HepG2 (cell line): Measurements from ENCODE around the gene LMAN2L. TPM values are rescaled to one million over a fixed set of nuclear protein-coding genes. Genes with fewer than 3 reads are reported as not detected.

Experiments
- HOXA3 ChIP-seq: sonication (generic); formaldehyde crosslinking; IDR thresholded peaks from 2 replicates; pipeline ENCODE4 v1.5.0; 2020; ENCODE audit warnings: missing genetic modification reagents
- HOXA5 ChIP-seq: sonication (generic); formaldehyde crosslinking; IDR thresholded peaks from 2 replicates; pipeline ENCODE4 v1.4.0; 2020; ENCODE audit warnings: missing genetic modification reagents
- KLF12 ChIP-seq: sonication (generic); formaldehyde crosslinking; IDR thresholded peaks from 2 replicates; pipeline ENCODE4 v1.4.0; 2020; ENCODE audit warnings: missing genetic modification reagents, borderline replicate concordance
- MEF2D ChIP-seq: sonication (generic); formaldehyde crosslinking; IDR thresholded peaks from 2 replicates; pipeline ENCODE4 v1.5.1; 2020; ENCODE audit warnings: mild to moderate bottlenecking, missing genetic modification reagents
- MYC ChIP-seq: sonication (generic); formaldehyde crosslinking; IDR thresholded peaks from 2 replicates; pipeline ENCODE4 v1.9.0; 2021; ENCODE audit warnings: missing genetic modification reagents, borderline replicate concordance
- NR2F2 ChIP-seq: IDR thresholded peaks from 2 replicates; pipeline ENCODE4 v1.6.1; 2012; ENCODE audit warnings: low read depth, inconsistent platforms, borderline replicate concordance
- PRPF4 ChIP-seq: fragments of 200-400 bp; formaldehyde crosslinking; IDR thresholded peaks from 2 replicates; pipeline ENCODE4 v1.6.1; 2016; ENCODE audit warnings: low read length, low read depth; ENCODE audit not compliant: poor library complexity, severe bottlenecking
- SMAD1 ChIP-seq: sonication (generic); formaldehyde crosslinking; IDR thresholded peaks from 2 replicates; pipeline ENCODE4 v1.4.0; 2020; ENCODE audit warnings: missing genetic modification reagents, low read depth, mild to moderate bottlenecking, borderline replicate concordance
- XBP1 ChIP-seq: sonication (generic); formaldehyde crosslinking; IDR thresholded peaks from 2 replicates; pipeline ENCODE4 v1.5.0; 2020; ENCODE audit warnings: missing genetic modification reagents
- ZBTB8A ChIP-seq: sonication (generic); formaldehyde crosslinking; IDR thresholded peaks from 2 replicates; pipeline ENCODE4 v1.4.0; 2020; ENCODE audit warnings: mild to moderate bottlenecking, low read depth, missing genetic modification reagents, borderline replicate concordance
- ZFAT ChIP-seq: sonication (generic); formaldehyde crosslinking; conservative IDR thresholded peaks from 2 replicates; pipeline ENCODE4 v1.8.1; 2023; ENCODE audit warnings: missing genetic modification reagents, inconsistent platforms
- ZNF101 ChIP-seq: sonication (generic); formaldehyde crosslinking; IDR thresholded peaks from 2 replicates; pipeline ENCODE4 v1.4.0; 2020; ENCODE audit warnings: mild to moderate bottlenecking, low read depth, missing genetic modification reagents, borderline replicate concordance
- ZNF180 ChIP-seq: sonication (generic); formaldehyde crosslinking; IDR thresholded peaks from 2 replicates; pipeline ENCODE4 v1.4.0; 2020; ENCODE audit warnings: low read depth, missing genetic modification reagents, borderline replicate concordance
- ZNF205 ChIP-seq: IDR thresholded peaks from 2 replicates; pipeline ENCODE4 v1.6.1; 2018; ENCODE audit warnings: missing biosample characterization, missing genetic modification reagents
- ZNF33A ChIP-seq: sonication (generic); formaldehyde crosslinking; IDR thresholded peaks from 2 replicates; pipeline ENCODE4 v1.5.1; 2020; ENCODE audit warnings: missing genetic modification reagents, mild to moderate bottlenecking, moderate library complexity, borderline replicate concordance
- ZNF350 ChIP-seq: sonication (generic); formaldehyde crosslinking; IDR thresholded peaks from 2 replicates; pipeline ENCODE4 v1.4.0; 2020; ENCODE audit warnings: mild to moderate bottlenecking, low read depth, missing genetic modification reagents, borderline replicate concordance
- ZNF543 ChIP-seq: sonication (generic); formaldehyde crosslinking; IDR thresholded peaks from 2 replicates; pipeline ENCODE4 v1.4.0; 2020; ENCODE audit warnings: mild to moderate bottlenecking, missing genetic modification reagents
- ZNF773 ChIP-seq: sonication (generic); formaldehyde crosslinking; IDR thresholded peaks from 2 replicates; pipeline ENCODE4 v1.4.0; 2020; ENCODE audit warnings: missing genetic modification reagents, borderline replicate concordance
- polyA plus RNA-seq, 8 experiments: library from polyadenylated mRNA; depleted of rRNA in 3 of 8; stranded (reverse) in 7 of 8; unstranded in 1 of 8; fragments of >200 nt; fragmentation: Illumina TruSeq in 4 of 8; extraction: Trizol in 4 of 8; gene quantifications; 2 replicates each; pipeline versions ENCODE4 v1.2.1 to v1.2.3, GENCODE V29; 2011 to 2016; ENCODE audit warnings: low read depth in 4 of 8, missing spikeins in 1 of 8, mixed read lengths in 1 of 8; ENCODE audit not compliant: insufficient read depth in 1 of 8
- total RNA-seq, 5 experiments: library from RNA; depleted of rRNA; stranded (reverse); fragments of >200 nt; fragmentation: Illumina TruSeq; extraction: Trizol; gene quantifications; 2 replicates each; pipeline ENCODE4 v1.2.3, GENCODE V29; 2016; ENCODE audit warnings: low read depth in 1 of 5
- TF ChIP-seq, protein P1 (sequence below): sonication (generic); formaldehyde crosslinking; IDR thresholded peaks from 2 replicates; pipeline ENCODE4 v1.4.0; 2020; ENCODE audit warnings: missing genetic modification reagents, mild to moderate bottlenecking, borderline replicate concordance
- TF ChIP-seq, protein P2 (sequence below): sonication (generic); formaldehyde crosslinking; IDR thresholded peaks from 2 replicates; pipeline ENCODE4 v1.5.1; 2020; ENCODE audit warnings: mild to moderate bottlenecking, missing genetic modification reagents, moderate library complexity
- TF ChIP-seq, protein P3 (sequence below): sonication (generic); formaldehyde crosslinking; IDR thresholded peaks from 2 replicates; pipeline ENCODE4 v1.4.0; 2020; ENCODE audit warnings: mild to moderate bottlenecking, missing genetic modification reagents
- TF ChIP-seq, protein P4 (sequence below): sonication (generic); formaldehyde crosslinking; IDR thresholded peaks from 2 replicates; pipeline ENCODE4 v1.8.1; 2023; ENCODE audit warnings: missing genetic modification reagents, inconsistent platforms, borderline replicate concordance

Gene LMAN2L
- total and polyA plus RNA-seq, 2 of the 13 experiments (the other 11 are each of a cell fraction or from before 2014, with no cell fraction given): 39.1 to 57.9 TPM

DNA sequence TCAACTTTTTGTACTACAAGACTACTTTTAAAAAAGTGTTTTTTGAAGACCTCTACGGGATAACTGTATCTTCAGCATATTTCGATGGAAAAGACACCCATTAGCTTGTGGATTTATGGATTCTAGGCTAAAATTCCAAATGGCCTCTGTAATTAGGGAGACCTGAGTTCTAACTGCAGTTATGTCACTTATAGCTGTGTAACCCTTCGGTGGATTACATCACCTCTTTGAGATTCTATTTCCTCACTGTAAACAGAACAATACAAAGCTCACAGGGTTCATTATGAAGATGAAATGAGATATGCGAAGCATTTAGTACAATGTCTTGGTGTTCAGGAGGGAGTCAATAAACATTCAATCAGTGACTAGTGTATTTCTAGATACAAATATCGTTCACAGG, 24.2 kb downstream of the LMAN2L start (continued):
- TF ChIP-seq, protein P1, sequence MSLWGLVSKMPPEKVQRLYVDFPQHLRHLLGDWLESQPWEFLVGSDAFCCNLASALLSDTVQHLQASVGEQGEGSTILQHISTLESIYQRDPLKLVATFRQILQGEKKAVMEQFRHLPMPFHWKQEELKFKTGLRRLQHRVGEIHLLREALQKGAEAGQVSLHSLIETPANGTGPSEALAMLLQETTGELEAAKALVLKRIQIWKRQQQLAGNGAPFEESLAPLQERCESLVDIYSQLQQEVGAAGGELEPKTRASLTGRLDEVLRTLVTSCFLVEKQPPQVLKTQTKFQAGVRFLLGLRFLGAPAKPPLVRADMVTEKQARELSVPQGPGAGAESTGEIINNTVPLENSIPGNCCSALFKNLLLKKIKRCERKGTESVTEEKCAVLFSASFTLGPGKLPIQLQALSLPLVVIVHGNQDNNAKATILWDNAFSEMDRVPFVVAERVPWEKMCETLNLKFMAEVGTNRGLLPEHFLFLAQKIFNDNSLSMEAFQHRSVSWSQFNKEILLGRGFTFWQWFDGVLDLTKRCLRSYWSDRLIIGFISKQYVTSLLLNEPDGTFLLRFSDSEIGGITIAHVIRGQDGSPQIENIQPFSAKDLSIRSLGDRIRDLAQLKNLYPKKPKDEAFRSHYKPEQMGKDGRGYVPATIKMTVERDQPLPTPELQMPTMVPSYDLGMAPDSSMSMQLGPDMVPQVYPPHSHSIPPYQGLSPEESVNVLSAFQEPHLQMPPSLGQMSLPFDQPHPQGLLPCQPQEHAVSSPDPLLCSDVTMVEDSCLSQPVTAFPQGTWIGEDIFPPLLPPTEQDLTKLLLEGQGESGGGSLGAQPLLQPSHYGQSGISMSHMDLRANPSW (CRISPR knock-in tag): no peak
- TF ChIP-seq, protein P2, sequence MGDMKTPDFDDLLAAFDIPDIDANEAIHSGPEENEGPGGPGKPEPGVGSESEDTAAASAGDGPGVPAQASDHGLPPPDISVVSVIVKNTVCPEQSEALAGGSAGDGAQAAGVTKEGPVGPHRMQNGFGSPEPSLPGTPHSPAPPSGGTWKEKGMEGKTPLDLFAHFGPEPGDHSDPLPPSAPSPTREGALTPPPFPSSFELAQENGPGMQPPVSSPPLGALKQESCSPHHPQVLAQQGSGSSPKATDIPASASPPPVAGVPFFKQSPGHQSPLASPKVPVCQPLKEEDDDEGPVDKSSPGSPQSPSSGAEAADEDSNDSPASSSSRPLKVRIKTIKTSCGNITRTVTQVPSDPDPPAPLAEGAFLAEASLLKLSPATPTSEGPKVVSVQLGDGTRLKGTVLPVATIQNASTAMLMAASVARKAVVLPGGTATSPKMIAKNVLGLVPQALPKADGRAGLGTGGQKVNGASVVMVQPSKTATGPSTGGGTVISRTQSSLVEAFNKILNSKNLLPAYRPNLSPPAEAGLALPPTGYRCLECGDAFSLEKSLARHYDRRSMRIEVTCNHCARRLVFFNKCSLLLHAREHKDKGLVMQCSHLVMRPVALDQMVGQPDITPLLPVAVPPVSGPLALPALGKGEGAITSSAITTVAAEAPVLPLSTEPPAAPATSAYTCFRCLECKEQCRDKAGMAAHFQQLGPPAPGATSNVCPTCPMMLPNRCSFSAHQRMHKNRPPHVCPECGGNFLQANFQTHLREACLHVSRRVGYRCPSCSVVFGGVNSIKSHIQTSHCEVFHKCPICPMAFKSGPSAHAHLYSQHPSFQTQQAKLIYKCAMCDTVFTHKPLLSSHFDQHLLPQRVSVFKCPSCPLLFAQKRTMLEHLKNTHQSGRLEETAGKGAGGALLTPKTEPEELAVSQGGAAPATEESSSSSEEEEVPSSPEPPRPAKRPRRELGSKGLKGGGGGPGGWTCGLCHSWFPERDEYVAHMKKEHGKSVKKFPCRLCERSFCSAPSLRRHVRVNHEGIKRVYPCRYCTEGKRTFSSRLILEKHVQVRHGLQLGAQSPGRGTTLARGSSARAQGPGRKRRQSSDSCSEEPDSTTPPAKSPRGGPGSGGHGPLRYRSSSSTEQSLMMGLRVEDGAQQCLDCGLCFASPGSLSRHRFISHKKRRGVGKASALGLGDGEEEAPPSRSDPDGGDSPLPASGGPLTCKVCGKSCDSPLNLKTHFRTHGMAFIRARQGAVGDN (CRISPR knock-in tag): no peak
- TF ChIP-seq ZNF773 (CRISPR knock-in tag) (no peak), ZNF350 (CRISPR knock-in tag) (no peak), SMAD1 (no peak), PRPF4 (no peak), MEF2D (CRISPR knock-in tag) (no peak), ZNF101 (CRISPR knock-in tag) (no peak), ZNF33A (CRISPR knock-in tag) (no peak), ZNF543 (CRISPR knock-in tag) (no peak), HOXA5 (CRISPR knock-in tag) (0 out of 2 replicates have a peak, but pooled peaks have one; percentile 53), KLF12 (CRISPR knock-in tag) (no peak), XBP1 (CRISPR knock-in tag) (no peak), MYC (CRISPR knock-in tag) (no peak), ZNF180 (CRISPR knock-in tag) (no peak), NR2F2 (no peak), ZBTB8A (no peak), ZNF205 (CRISPR knock-in tag) (no peak), ZFAT (no peak), HOXA3 (no peak)
- TF ChIP-seq, protein P3, sequence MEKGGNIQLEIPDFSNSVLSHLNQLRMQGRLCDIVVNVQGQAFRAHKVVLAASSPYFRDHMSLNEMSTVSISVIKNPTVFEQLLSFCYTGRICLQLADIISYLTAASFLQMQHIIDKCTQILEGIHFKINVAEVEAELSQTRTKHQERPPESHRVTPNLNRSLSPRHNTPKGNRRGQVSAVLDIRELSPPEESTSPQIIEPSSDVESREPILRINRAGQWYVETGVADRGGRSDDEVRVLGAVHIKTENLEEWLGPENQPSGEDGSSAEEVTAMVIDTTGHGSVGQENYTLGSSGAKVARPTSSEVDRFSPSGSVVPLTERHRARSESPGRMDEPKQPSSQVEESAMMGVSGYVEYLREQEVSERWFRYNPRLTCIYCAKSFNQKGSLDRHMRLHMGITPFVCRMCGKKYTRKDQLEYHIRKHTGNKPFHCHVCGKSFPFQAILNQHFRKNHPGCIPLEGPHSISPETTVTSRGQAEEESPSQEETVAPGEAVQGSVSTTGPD (CRISPR knock-in tag): no peak
- TF ChIP-seq, protein P4, sequence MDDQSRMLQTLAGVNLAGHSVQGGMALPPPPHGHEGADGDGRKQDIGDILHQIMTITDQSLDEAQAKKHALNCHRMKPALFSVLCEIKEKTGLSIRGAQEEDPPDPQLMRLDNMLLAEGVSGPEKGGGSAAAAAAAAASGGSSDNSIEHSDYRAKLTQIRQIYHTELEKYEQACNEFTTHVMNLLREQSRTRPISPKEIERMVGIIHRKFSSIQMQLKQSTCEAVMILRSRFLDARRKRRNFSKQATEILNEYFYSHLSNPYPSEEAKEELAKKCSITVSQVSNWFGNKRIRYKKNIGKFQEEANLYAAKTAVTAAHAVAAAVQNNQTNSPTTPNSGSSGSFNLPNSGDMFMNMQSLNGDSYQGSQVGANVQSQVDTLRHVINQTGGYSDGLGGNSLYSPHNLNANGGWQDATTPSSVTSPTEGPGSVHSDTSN (CRISPR knock-in tag): no peak
